NB4 (cell line): ENCODE results near the gene RBM19.

Experiments
- DNase-seq: peaks from one replicate; pipeline ENCODE4 v3.0.0; 2010; ENCODE audit warnings: low read depth
- H3K4me3 ChIP-seq: one replicate; pipeline ENCODE4 v1.5.1; 2011; ENCODE audit warnings: mild to moderate bottlenecking, low read depth, low read length, moderate library complexity
- CTCF ChIP-seq: IDR thresholded peaks from one replicate; pipeline ENCODE4 v1.5.1; 2012; ENCODE audit warnings: low read depth, low read length
- MYC ChIP-seq: IDR thresholded peaks from 2 replicates; pipeline ENCODE4 v1.6.1; 2011; ENCODE audit warnings: low read depth, low read length
- POLR2A ChIP-seq: IDR thresholded peaks from 2 replicates; pipeline ENCODE4 v1.6.1; 2011; ENCODE audit warnings: mild to moderate bottlenecking; ENCODE audit not compliant: insufficient read length; ENCODE audit errors: extremely low read depth
- TF ChIP-seq, protein P1 (sequence below): IDR thresholded peaks from 2 replicates; pipeline ENCODE4 v1.6.1; 2011; ENCODE audit warnings: low read depth, low read length

RBM19 gene

DNA sequence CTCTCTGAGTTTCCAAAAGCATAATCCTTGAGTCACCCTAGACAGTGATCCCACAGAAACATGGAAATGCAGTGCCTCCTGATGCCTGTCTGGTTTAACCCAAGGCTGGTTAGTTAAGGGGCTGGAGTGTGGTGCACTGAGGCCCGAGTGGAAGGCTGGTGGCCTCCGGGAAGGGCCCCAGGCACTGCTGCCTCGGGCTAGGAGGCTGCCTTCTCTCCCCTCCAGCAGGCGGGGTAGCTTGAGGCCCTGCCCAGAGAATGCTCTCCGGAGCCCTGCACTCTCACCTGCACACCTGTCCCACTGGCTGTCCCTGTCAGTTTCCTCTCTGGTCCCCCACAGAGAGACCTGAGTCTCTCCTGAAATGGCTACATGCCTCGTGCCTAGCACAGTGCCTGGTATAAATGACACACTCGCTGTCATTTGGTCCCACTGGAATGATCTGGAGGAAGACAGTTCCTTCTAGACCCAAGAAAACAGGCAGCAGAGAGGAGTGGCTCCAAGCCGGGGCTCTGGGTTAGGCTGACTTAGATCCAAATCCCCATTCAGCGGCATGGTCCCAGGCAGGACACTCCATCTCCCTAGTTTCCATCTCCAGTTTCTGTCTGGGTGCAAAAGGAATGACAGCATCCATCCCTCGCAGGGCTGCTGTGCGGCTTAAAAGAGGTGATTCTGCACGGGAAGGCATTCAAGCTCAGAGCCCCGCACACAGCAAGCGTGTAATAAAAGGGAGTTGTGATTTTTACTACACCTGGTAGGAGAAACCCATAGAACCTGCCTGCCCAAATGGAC lies 54.0 kb downstream of the RBM19 start:
- H3K4me3 ChIP-seq: no peak overlapping the region
- no peak for TF ChIP-seq POLR2A
- TF ChIP-seq, protein P1, sequence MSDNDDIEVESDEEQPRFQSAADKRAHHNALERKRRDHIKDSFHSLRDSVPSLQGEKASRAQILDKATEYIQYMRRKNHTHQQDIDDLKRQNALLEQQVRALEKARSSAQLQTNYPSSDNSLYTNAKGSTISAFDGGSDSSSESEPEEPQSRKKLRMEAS: no peak
- no peak for TF ChIP-seq CTCF
- TF ChIP-seq MYC: no peak
- DNase-seq: no peak

DNA sequence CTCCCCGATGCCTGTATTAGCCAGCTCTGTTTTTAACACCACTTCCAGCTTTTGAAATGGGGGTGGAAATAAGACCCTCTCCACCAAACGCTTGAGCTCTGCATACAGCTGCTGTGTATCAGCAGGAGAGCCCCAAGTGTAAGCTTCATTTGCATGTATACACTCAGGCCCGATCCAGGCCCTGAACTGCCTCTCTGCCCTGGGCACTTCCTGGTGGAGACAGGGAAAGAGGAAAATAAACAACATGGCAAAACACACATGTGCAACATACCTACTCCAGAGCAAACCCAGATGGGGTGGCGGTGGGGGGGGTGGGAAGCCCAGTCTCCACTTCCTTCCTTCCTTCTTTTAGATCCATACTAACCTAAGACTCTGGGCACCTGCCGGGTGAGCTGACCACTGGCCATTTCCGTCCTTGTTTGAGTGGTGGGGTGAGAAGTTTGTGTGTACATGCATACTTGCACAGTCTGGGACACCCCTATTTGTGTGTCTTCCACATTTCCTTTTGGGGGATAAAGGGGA lies 55.3 kb downstream of the RBM19 start:
- TF ChIP-seq, protein P1: no peak
- TF ChIP-seq MYC: no peak
- TF ChIP-seq CTCF: no peak
- TF ChIP-seq POLR2A: no peak
- DNase-seq: no peak
- no peak overlapping the region for H3K4me3 ChIP-seq

DNA sequence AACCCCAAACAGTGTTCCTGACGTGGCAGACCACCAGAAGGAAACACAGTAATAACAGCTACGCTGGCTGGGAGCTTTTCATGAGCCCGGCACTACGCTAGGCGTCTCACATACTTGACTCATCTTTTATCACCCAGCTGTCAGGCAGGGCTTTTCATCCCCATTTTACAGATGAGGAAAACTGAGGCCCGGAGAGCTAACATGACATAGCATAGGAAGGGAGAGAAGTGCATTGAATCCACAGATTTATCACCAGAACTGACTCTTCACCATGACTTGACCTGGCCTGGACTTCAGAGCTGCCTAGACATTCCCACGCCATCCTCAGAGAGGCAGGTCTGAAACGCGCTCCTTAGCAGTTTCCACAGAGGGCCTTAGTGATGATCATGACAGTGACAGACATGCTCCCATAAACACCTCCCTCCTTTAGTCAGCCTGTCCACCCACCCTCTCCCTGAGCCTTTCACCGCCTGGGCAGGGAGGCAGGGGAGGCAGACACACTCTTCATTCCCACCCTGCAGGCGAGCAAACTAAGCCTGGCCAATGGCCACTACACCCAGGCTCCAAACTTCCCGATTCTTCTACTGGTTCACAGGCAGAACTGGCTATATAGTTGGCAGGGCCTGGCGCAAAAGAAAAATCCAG lies 56.2 kb downstream of the RBM19 start:
- H3K4me3 ChIP-seq: no peak overlapping the region
- TF ChIP-seq POLR2A (no peak), CTCF (no peak), MYC (no peak)
- TF ChIP-seq, protein P1: no peak
- DNase-seq: no peak

GRCh38 chr12:113908584-113909100 lies 57.5 kb downstream of the RBM19 start:
- no peak overlapping the region for H3K4me3 ChIP-seq
- TF ChIP-seq POLR2A (no peak), CTCF (no peak), MYC (no peak)
- TF ChIP-seq, protein P1: no peak
- no peak for DNase-seq

GRCh38 chr12:113907446-113908180 lies 58.5 kb downstream of the RBM19 start:
- TF ChIP-seq, protein P1: no peak
- TF ChIP-seq POLR2A (no peak), CTCF (no peak), MYC (no peak)
- DNase-seq: no peak
- no peak overlapping the region for H3K4me3 ChIP-seq
